K562 (cell line): Measurements from ENCODE around the gene NFIC. TPM values are rescaled to one million over a fixed set of nuclear protein-coding genes. Genes with fewer than 3 reads are reported as not detected.

Experiments used
- ATAC-seq: fragments of 200-7000 bp; cut with Tn5 transposase; 3 replicates; pipeline ENCODE4 v1.9.1; 2020; ENCODE audit warnings: moderate library complexity
- BruUV-seq: library from RNA; stranded (reverse); fragments of 400-500 nt; replicated peaks from 2 replicates; lab custom pipeline; 2021; lab: Mats Ljungman, UMichigan
- CTCF ChIA-PET: fragments of 300-600 bp; formaldehyde crosslinking; extraction: SDS; loops from one replicate; lab custom pipeline; 2021; ENCODE audit warnings: low intra/inter-chr PET ratio; lab: Yijun Ruan, JAX
- POLR2A ChIA-PET: fragments of 300-600, 350-650 bp; sonication (Branson Sonifier 250); formaldehyde crosslinking; extraction: SDS; loops from one replicate; lab custom pipeline; 2021; ENCODE audit warnings: antibody characterized with exemption, inconsistent platforms; lab: Yijun Ruan, JAX
- DNase-seq, 4 experiments: peaks; one replicate each; pipeline versions ENCODE4 v3.0.0 to v3.0.0-alpha.2; 2011 to 2018; ENCODE audit warnings: low spot score in 3 of 4, mixed read lengths in 3 of 4; ENCODE audit errors: extremely low read depth in 1 of 4
- FAIRE-seq: peaks from 2 replicates; lab custom pipeline; 2011; peaks lifted over from hg19 to GRCh38; lab: Jason Lieb, UNC
- H2AFZ ChIP-seq: 2 replicates; pipeline ENCODE4 v1.6.0; 2011; ENCODE audit warnings: low read depth, low read length, control low read depth, inconsistent platforms
- H3K27ac ChIP-seq: fragments of 200-600 bp; 3 replicates; pipeline ENCODE4 v1.8.0; 2011; ENCODE audit warnings: low read depth, mild to moderate bottlenecking, control low read depth, inconsistent platforms, low read length, moderate library complexity, mixed read lengths; ENCODE audit errors: extremely low read depth
- H3K27me3 ChIP-seq, 2 experiments: fragments of 300-600 bp in 1 of 2; 2 replicates in 1 of 2; 3 replicates in 1 of 2; pipeline versions ENCODE4 v1.6.0 to v1.8.0; 2011; ENCODE audit warnings: inconsistent platforms in 2 of 2, low read length in 2 of 2, mild to moderate bottlenecking in 1 of 2, mixed read lengths in 1 of 2, moderate library complexity in 1 of 2; ENCODE audit not compliant: control insufficient read depth in 2 of 2, insufficient read depth in 2 of 2
- H3K36me3 ChIP-seq: fragments of 300-600 bp; 3 replicates; pipeline ENCODE4 v1.8.0; 2011; ENCODE audit warnings: mild to moderate bottlenecking, low read length, inconsistent platforms; ENCODE audit not compliant: control insufficient read depth, insufficient read depth
- H3K4me1 ChIP-seq, 2 experiments: fragments of 200-600 bp in 1 of 2; replicated peaks in 1 of 2; 2 replicates in 1 of 2; 3 replicates in 1 of 2; pipeline versions ENCODE4 v1.5.1 to v1.8.0; 2011; ENCODE audit warnings: inconsistent platforms in 2 of 2, low read length in 2 of 2, mild to moderate bottlenecking in 1 of 2, mixed read lengths in 1 of 2, moderate library complexity in 1 of 2; ENCODE audit not compliant: control insufficient read depth in 2 of 2, insufficient read depth in 2 of 2
- H3K4me2 ChIP-seq: 2 replicates; pipeline ENCODE4 v1.6.1; 2011; ENCODE audit warnings: low read length, control low read depth, inconsistent platforms, mixed read lengths; ENCODE audit not compliant: insufficient read depth
- H3K4me3 ChIP-seq: fragments of 200-600 bp; sonication (generic), shearing (Covaris generic); 2 replicates; pipeline ENCODE4 v1.5.1; 2016; ENCODE audit warnings: control low read depth, inconsistent platforms
- H3K79me2 ChIP-seq: fragments of 200-600 bp; 3 replicates; pipeline ENCODE4 v1.8.0; 2011; ENCODE audit warnings: low read length, inconsistent platforms; ENCODE audit not compliant: control insufficient read depth, insufficient read depth
- H3K9ac ChIP-seq, 2 experiments: 2 replicates each; pipeline versions ENCODE4 v1.6.0 to v1.6.1; 2011; ENCODE audit warnings: low read depth in 2 of 2, low read length in 2 of 2, control low read depth in 1 of 2, inconsistent platforms in 1 of 2, mild to moderate bottlenecking in 1 of 2, mixed read lengths in 1 of 2; ENCODE audit not compliant: insufficient read depth in 1 of 2
- H3K9me1 ChIP-seq: one replicate; pipeline ENCODE4 v1.6.0; 2011; ENCODE audit warnings: inconsistent platforms, mild to moderate bottlenecking, low read length, moderate library complexity; ENCODE audit not compliant: control insufficient read depth, insufficient read depth
- H3K9me3 ChIP-seq: replicated peaks from 2 replicates; pipeline ENCODE4 v1.5.1; 2011; ENCODE audit warnings: low read depth, low read length, inconsistent platforms; ENCODE audit not compliant: control insufficient read depth, insufficient read depth
- H4K20me1 ChIP-seq: replicated peaks from 2 replicates; pipeline ENCODE4 v1.6.1; 2011; ENCODE audit warnings: low read length, inconsistent platforms, mixed read lengths; ENCODE audit not compliant: control insufficient read depth, insufficient read depth
- MAX ChIP-seq: sonication (generic); formaldehyde crosslinking; IDR thresholded peaks from 2 replicates; pipeline ENCODE4 v1.9.0; 2022; ENCODE audit warnings: mild to moderate bottlenecking, missing genetic modification reagents
- RBFOX2 ChIP-seq: fragments of 200-400 bp; formaldehyde crosslinking; IDR thresholded peaks from 2 replicates; pipeline ENCODE4 v1.6.1; 2017; ENCODE audit warnings: low read depth, mild to moderate bottlenecking, low read length, moderate library complexity
- SFPQ ChIP-seq: fragments of 200-400 bp; formaldehyde crosslinking; IDR thresholded peaks from 2 replicates; pipeline ENCODE4 v1.6.1; 2017; ENCODE audit warnings: mild to moderate bottlenecking, low read depth, low read length, moderate library complexity
- ZNF133 ChIP-seq: fragments of 250-450 bp; sonication (Bioruptor Pico); IDR thresholded peaks from 2 replicates; pipeline ENCODE4 v1.4.0; 2020; ENCODE audit warnings: mild to moderate bottlenecking
- WGBS: fragments of 100-300 bp; shearing (Covaris generic); methylation state at CpG from one replicate; pipeline ENCODE4 v1.1.6; 2016; ENCODE audit warnings: low coverage, mixed read lengths; ENCODE audit not compliant: insufficient coverage; ENCODE audit errors: missing lambda C conversion rate; 5-methylcytosine and 5-hydroxymethylcytosine counted together
- in situ Hi-C: fragments of 300-500 bp; cut with MboI; formaldehyde crosslinking; loops from 4 replicates; pipeline ENCODE4 v1.15.0; 2018; ENCODE audit warnings: inconsistent platforms, mixed read lengths
- intact Hi-C: fragments of 100-400 bp; cut with micrococcal nuclease; formaldehyde crosslinking; loops from 2 replicates; pipeline ENCODE4 v1.14.2; 2022
- polyA plus RNA-seq, 8 experiments: library from polyadenylated mRNA; depleted of rRNA in 4 of 8; stranded (reverse) in 5 of 8; unstranded in 3 of 8; fragments of >200 nt; fragmentation: Nextera tagmentation in 2 of 8; fragmentation: Illumina TruSeq in 1 of 8; extraction: Ambion mirVana in 2 of 8; extraction: Trizol in 1 of 8; gene quantifications; 2 replicates each; pipeline versions ENCODE4 v1.2.1 to v1.2.3, GENCODE V29; 2011 to 2014; ENCODE audit warnings: inconsistent platforms in 1 of 8, missing spikeins in 1 of 8
- total RNA-seq, 7 experiments: library from RNA; depleted of rRNA in 6 of 7; stranded (reverse); fragments of >200 nt in 6 of 7; fragmentation: Illumina TruSeq in 2 of 7; extraction: Trizol in 2 of 7; gene quantifications; 2 replicates each; pipeline versions ENCODE4 v1.2.1 to v1.2.3, GENCODE V29; 2011 to 2021; ENCODE audit warnings: low replicate concordance in 1 of 7

The NFIC gene
- total and polyA plus RNA-seq, 9 of the 15 experiments (the other 6 are each of a cell fraction or from before 2014, with no cell fraction given), result 0.71 to 62.1 (median 6.9) TPM

- CTCF ChIA-PET, result no interaction called here
Measured at GRCh38 chr19:3492131-3492839, 125.9 kb downstream of the NFIC start.

More at GRCh38 chr19:3492131-3492839, 125.9 kb downstream of the NFIC start:
- POLR2A ChIA-PET, result no interaction called here
- Histone ChIP-seq H3K9me3 (no peaks in the 10 kb centered on the region), H3K9ac (no peak overlapping the region), H3K27ac (no peak overlapping the region), H3K36me3 (peaks cover 66% of the 10 kb centered on the region), H3K9me1 (no peaks in the 10 kb centered on the region), H3K79me2 (peaks cover 6% of the 10 kb centered on the region), H3K4me3 (no peak overlapping the region), H2AFZ (no peak overlapping the region), H4K20me1 (no peaks in the 10 kb centered on the region), H3K4me2 (no peak overlapping the region), H3K27me3 (no peaks in the 10 kb centered on the region), H3K4me1 (peaks cover 0 to 32% of the 10 kb centered on the region in 2 experiments; a peak in 2 of 5 replicates)
- ATAC-seq (no peak), DNase-seq (no peak), FAIRE-seq (no peak)
- in situ Hi-C loops (no loop called here), intact Hi-C loops (no loop called here)
- BruUV-seq, result no TSS peak
- no peak for TF ChIP-seq SFPQ
- 0 out of 2 replicates have a peak, but pooled peaks have one; percentile 36 for TF ChIP-seq RBFOX2
- no peak for TF ChIP-seq ZNF133 (CRISPR knock-in tag)
- no peak for TF ChIP-seq MAX (CRISPR knock-in tag)
- WGBS, result 98% methylated on average over 13 of the region's 45 CpGs
